Liver (tissue), 2 donors: ENCODE measurements around the gene LAMA5.

Experiments
- TF ChIP-seq, protein P1 (sequence below): IDR thresholded peaks from 2 replicates; pipeline ENCODE4 v1.6.1; 2016; ENCODE audit warnings: antibody characterized with exemption
- TF ChIP-seq, protein P2 (sequence below): fragments of 150-350 bp; IDR thresholded peaks from 2 replicates; pipeline ENCODE4 v1.5.1; 2017; ENCODE audit warnings: improper control_type of control experiment, low read depth, low read length; ENCODE audit not compliant: missing input control
- donor health status: healthy.

DNA sequence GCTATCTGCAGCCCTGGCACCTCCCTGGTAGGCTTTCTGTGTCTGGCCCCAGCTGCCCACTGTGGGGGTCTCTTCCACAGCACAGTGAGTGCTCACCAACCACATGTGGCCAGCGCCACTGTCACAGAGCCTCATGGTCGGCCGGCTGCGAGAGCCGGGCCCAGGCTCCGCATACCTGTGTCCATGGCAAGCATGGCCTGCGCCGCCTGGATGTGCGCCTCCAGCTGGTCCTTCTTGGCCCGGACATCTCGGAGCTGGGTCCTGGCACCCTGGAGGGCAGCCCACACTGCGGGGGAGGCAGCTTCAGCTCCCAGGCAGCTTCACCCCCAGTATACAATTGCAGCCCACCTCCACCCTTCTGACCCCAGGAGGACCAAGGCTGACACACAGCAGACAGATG, 51.3 kb downstream of the LAMA5 start:
- TF ChIP-seq, protein P1, sequence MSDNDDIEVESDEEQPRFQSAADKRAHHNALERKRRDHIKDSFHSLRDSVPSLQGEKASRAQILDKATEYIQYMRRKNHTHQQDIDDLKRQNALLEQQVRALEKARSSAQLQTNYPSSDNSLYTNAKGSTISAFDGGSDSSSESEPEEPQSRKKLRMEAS, result no peak
- TF ChIP-seq, protein P2, sequence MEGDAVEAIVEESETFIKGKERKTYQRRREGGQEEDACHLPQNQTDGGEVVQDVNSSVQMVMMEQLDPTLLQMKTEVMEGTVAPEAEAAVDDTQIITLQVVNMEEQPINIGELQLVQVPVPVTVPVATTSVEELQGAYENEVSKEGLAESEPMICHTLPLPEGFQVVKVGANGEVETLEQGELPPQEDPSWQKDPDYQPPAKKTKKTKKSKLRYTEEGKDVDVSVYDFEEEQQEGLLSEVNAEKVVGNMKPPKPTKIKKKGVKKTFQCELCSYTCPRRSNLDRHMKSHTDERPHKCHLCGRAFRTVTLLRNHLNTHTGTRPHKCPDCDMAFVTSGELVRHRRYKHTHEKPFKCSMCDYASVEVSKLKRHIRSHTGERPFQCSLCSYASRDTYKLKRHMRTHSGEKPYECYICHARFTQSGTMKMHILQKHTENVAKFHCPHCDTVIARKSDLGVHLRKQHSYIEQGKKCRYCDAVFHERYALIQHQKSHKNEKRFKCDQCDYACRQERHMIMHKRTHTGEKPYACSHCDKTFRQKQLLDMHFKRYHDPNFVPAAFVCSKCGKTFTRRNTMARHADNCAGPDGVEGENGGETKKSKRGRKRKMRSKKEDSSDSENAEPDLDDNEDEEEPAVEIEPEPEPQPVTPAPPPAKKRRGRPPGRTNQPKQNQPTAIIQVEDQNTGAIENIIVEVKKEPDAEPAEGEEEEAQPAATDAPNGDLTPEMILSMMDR, result no peak
